NB4 (cell line): ENCODE data around the gene MATK.

Experiments
- POLR2A ChIP-seq: IDR thresholded peaks from 2 replicates; pipeline ENCODE4 v1.6.1; 2011; ENCODE audit warnings: mild to moderate bottlenecking; ENCODE audit not compliant: insufficient read length; ENCODE audit errors: extremely low read depth
- TF ChIP-seq, protein P1 (sequence below): IDR thresholded peaks from one replicate; pipeline ENCODE4 v1.5.1; 2012; ENCODE audit warnings: low read depth, low read length

DNA sequence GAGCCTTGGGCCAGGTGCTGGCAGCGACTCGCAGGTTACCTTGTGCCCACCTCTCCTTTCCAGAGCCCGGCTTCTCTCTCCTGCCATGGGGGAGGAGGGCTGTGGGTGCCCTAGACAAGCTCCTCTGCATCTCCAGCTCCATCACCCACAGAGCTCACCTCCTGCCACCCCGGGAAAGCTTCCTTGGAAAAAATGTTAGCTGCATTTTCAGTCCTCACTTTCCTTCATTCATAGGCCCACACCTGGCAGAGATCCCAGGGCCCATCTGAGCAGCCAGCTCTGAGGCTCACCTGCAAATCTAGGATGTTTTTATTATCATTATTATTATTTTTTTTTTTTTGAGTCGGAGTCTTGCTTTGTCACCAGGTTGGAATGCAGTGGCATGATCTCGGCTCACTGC lies 45.8 kb upstream of the MATK start:
- TF ChIP-seq, protein P1, sequence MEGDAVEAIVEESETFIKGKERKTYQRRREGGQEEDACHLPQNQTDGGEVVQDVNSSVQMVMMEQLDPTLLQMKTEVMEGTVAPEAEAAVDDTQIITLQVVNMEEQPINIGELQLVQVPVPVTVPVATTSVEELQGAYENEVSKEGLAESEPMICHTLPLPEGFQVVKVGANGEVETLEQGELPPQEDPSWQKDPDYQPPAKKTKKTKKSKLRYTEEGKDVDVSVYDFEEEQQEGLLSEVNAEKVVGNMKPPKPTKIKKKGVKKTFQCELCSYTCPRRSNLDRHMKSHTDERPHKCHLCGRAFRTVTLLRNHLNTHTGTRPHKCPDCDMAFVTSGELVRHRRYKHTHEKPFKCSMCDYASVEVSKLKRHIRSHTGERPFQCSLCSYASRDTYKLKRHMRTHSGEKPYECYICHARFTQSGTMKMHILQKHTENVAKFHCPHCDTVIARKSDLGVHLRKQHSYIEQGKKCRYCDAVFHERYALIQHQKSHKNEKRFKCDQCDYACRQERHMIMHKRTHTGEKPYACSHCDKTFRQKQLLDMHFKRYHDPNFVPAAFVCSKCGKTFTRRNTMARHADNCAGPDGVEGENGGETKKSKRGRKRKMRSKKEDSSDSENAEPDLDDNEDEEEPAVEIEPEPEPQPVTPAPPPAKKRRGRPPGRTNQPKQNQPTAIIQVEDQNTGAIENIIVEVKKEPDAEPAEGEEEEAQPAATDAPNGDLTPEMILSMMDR = no peak
- TF ChIP-seq POLR2A = no peak
